GM12872 (cell line): Measurements from ENCODE around the gene CLEC5A.

Source experiments
- CTCF ChIP-seq: IDR thresholded peaks from 3 replicates; pipeline ENCODE4 v1.5.1; 2011; ENCODE audit warnings: low read depth, mild to moderate bottlenecking, low read length, moderate library complexity; ENCODE audit not compliant: insufficient read depth

CLEC5A gene

DNA sequence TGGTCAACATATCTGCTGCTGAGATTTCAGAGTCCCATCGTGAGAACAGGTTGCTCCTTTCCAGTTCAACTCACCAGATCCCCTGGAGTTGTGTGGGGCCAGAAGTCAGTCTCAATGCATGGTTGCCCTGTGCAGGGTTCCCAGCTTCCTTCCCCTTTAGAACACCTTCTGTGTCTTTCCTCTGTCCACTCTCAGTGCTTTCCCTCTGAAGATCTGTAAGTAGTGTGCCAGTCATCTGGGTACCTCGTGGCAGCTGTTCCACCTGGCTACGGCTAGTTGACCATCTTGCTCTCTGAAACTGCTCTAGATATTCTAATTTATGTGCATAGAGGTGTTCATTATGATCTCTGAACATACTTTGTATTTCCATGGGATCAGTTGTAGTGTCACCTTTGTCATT lies 69.4 kb downstream of the CLEC5A start:
- no peak for TF ChIP-seq CTCF
